ENCODE measurements around the gene HM13.
"Not testable (repeated sequence)": the region's sequence is repeated elsewhere in the genome, so short reads cannot be mapped to it uniquely, and the experiment has no call there.

HM13 gene

GRCh38 chr20:31568041-31568731, 53.9 kb downstream of the HM13 start:
- DNase-seq = no peak

DNA sequence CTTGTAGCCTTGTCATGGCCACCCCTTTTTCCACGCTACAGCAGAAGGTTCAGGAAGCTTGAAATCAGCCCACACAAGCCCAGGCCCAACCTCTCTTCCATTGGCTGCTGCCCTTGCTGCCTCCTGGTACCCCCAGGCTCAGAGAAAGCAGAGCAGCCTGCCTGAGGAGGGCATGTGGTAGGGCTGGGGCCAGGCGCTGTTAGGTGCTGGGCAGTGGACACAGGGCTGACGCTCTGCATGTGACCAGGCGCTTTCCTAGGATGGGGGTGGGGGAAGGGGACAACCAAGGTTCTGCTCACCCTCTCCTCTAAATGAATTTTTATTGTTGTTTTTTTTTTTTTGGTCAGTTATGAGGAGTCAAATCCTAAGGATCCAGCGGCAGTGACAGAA, 54.5 kb downstream of the HM13 start:
- no peak for DNase-seq

DNA sequence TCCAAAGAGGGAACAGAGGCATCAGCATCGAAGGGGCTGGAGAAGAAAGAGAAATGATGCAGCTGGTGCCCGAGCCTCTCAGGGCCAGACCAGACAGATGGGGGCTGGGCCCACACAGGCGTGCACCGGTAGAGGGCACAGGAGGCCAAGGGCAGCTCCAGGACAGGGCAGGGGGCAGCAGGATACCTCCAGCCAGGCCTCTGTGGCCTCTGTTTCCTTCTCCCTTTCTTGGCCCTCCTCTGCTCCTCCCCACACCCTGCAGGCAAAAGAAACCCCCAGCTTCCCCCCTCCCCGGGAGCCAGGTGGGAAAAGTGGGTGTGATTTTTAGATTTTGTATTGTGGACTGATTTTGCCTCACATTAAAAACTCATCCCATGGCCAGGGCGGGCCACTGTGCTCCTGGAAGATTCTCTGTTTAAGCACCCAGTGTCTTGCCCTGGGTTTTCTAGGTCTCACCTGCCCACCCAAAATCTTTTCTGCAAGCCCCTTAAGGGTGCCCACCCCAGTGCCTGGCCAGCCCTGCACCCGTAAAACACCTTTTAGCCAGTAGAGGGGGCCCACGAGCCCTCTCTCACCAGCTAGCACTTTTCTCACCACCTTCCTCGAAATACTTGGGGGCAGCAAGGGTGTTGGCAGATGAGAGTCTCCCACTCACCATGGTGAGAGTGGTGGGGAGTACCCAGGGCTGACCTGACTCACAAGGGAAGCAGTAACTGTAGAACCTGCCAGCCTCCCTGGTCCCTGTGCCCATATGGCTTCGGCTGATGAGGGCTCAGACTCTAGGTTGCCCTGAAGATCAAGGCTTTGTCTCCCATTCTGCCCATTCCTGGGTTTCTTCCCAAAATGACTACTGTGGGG, 55.1 kb downstream of the HM13 start:
- DNase-seq = peak; percentile 44 to 63 (median 51)

DNA sequence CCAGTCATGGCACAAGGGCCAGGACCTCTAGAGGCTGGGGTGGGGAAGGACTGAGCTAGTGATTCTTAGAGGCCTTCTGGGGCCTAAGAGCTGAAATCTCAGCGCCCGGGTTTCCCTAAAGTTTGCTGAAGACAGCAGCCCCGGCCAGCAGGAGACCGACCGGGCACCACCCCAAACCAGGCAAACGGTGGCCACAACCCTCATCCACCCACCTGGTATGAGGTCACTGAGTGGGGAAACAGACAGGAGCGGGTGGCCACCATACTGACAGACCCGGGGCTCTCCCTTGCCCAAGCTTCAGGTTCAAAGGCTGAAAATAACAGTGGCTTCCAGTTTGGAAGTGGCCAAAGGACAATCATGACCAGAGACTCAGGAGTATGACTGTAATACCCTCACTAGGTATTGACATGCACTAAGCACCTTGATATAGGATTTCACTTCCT, 55.8 kb downstream of the HM13 start:
- DNase-seq = peak; percentile 27 to 65 (median 58)

DNA sequence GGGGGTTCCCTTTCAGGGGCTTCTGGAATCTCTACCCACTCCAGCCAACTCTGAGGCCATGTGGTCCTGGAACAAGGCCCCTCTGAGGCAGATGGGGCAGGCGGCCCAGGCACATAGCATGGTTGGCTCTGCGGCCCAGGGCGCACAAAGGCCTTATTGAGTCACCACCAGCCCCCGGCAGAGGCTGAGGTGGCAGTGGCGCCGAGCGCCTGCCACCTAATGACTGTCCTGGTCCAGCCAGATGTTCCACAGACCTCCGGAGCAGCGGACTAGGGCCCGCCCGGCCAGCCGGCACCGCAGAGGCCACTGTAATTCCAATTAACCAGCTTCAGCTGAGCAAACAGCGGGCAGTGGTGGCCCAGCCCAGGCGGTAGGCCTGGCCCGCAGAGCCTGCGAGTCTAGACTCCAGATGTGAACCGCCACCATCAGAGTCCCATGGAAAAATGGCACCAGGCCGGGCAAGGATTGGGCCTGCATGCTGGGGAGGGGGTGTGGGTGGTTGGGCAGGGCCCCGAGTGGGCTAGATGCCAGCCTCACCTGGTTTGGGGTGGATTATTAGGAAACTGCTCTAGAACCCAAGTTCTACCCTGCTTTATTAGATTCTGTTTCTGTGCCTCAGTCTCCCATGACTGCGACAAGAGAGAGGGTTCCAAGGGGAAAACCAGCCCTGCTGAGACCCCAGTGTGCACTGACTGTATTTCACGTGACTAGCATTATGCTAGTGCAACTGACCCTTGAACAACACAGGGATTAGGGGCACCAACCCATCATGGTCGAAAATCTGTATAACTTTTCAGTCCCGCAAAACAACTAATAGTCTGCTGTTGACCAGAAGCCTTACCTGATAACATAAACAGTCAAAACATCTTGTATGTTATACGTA, 56.7 kb downstream of the HM13 start:
- no peak for DNase-seq

DNA sequence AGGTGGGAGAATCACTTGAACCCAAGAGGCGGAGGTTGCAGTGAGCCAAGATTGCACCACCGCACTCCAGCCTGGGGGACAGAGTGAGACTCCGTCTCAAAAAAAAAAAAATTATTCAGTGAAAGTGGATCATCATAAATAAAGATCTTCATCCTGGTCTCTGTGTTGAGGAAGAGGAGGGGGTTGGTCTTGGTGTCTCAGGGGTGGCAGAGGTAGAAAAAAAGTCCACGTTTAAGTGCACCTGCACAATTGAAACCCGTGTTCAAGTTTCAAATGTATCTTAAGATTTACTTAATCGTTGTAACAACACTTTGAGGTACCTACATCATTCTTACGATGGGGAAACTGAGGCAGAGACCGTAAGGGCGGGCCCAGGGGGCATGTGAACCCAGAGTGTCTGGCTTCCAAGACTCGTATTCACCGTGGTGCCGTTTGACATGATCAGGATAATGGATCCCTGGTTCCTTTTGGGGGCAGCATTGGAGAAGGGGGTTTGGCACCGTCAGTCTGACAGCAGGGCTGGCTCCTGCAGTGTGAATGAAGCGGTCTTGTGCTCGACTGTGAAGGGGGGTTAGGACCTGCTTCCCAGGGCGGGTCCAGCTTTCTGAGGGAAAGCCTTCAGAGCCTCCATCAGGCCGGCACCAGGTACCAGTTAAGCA, 57.9 kb downstream of the HM13 start:
- no peak for DNase-seq

DNA sequence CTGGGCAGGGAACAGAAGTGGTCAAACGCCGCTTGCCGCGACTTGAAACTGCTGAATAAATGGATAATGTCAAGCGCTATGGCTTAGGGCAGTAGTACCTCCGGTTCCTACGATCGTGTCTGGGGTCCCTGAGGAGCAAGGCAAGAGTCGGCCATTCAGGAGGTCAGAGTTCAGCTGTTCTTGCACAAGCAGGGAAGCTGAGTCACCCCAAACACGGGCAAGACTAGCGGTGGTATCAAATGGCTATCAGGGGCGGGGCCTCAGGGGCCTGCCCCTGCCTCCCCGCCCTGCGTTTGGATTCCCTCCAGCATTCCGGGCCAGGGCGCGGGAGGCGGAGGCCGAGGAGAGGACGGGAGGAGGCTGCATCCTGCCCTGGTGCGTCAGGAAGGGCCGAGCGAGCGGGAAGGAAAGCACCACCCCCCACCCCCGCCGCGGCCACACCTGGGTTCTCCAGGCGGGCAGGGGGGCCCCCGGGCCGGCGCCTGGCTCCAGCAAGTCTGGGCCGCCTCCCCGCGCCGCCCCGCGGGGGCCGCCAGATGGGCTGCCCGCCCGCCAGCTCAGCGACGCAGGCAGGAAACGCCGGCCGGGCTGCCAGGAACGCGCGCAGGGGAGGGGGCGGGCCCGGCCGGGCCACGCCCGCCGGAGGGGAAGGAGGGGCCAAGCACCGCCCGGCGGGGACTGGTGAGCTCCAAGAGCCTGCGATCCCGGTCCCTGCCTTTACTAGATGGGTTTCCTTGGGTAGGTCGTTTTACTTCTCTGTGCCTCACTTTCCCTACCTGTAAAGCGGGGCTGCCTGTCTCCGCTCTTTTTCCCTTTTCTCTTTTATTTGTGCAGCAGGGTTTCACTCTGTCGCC, 58.7 kb downstream of the HM13 start:
- DNase-seq = peak; percentile 96 to 97 (median 97)

- DNase-seq = no peak
These were observed 59.5 kb downstream of the HM13 start for GRCh38 chr20:31573555-31574321.

DNA sequence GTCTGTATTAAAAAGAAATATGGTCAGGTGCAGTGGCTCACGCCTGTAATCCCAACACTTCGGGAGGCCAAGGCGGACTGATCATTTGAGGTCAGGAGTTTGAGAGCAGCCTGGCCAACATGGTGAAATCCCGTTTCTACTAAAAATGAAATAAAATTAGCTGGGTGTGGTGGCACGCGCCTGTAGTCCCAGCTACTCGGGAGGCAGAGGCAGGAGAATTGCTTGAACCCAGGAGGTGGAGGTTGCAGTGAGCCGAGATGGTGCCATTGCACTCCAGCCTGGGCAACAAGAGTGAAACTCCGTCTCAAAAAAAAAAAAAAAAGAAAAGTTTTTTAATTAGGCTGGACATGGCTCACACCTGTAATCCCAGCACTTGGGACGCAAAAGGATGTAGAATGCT, 60.7 kb downstream of the HM13 start:
- DNase-seq = not testable (repeated sequence)

DNA sequence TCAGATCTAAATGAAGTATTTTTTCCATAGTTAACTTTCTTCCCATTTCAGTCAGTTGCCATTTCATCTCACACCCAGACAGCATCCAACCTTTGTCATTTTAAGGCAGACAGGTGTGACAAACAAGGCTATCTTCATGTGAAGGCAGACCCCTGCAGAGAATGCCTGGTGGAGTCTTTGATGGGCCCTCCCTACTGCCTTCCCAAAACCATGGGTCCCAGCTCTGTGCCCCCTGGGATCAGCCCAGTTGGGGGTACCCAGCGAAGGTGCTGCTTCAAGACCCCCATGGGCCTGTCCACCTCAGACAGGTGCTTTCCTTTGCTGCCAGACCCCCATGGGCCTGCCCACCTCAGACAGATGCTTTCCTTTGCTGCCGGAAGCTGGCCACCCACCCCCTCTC, 62.5 kb downstream of the HM13 start:
- DNase-seq = no peak

DNA sequence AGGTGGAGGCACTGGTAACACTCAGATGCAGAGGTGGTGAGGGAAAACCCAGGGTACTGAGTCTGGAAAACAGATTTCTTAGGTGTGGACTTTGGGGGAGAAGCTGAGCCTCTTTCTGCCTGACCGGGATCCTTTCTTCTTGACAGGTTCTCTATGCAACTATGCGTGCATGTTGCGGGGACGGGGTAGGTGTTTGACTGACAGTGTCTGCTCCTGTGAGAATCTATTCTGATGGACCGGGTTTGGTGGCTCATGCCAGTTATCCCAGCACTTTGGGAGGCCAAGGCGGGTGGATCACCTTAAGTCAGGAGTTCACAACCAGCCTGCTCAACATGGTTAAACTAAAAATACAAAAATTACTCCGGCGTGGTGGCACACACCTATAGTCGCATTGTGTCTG, 63.0 kb downstream of the HM13 start:
- DNase-seq = no peak

DNA sequence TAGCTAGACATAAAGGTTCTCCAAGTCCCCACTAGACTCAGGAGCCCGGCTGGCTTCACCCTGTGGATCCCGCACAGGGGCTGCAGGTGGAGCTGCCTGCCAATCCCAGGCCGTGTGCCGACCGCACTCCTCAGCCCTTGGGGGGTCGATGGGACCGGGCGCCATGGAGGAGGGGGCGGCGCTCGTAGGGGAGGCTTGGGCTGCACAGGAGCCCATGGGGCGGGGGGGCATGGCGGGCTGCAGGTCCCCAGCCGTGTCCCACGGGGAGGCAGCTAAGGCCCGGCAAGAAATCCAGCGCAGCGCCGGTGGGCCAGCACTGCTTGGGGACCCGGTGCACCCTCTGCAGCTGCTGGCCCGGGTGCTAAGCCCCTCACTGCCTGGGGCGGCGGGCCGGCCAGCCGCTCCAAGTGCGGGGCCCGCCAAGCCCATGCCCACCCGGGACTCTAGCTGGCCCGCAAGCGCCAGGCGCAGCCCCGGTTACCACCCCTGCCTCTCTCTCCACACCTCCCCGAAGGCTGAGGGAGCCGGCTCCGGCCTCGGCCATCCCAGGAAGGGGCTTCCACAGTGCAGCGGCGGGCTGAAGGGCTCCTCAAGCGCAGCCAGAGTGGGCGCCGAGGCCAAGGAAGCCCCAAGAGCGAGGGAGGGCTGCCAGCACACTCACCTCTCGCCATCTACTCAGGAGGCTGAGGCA, 64.4 kb downstream of the HM13 start:
- DNase-seq = no peak

DNA sequence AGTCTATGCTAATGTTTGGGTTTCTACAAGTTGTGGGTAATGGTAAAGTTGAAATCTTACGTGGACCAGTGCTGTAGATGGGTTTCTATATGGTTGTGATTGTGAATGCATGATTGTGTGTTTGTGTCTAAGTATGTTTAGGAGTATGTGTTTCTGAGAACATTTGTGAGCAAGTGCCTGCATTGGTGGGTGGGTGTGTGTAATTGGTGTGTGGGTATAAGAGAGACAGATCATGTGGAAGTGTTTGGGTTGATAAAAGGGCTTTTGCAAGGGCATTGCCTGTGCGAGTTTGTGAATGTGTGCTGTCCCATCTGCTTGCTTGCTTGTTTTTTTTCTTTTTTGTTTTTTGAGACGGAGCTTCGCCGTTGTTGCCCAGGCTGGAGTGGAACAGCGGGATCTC, 65.0 kb downstream of the HM13 start:
- no peak for DNase-seq

DNA sequence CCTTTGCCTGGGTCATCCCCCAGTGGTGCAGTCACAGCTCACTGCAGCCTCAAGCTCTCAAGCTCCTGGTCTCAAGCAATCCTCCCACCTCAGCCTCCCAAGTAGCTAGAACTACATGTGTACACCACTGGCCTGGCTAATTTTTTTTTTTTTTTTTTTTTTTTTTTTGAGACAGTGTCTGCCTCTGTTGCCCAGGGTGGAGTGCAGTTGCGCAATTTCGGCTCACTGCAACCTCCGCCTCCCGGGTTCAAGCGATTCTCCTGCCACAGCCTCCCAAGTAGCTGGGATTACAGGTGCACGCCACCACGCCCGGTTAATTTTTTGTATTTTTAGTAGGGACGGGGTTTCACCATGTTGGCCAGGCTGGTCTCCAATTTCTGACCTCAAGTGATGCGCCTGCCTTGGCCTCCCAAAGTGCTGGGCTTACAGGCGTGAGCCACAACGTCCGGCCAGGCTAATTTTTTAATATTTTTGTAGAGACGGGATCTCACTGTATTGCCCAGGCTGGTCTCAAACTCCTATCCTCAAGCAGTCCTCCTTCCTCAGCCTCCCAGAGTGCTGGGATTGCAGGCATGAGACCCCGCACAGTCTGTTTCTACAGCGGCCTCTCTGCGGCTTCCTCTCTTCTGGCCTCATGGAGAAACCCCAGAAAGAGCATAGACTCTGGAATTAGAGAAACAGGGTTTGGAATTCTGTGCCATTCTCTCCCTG, 65.9 kb downstream of the HM13 start:
- DNase-seq = not testable (repeated sequence)

- DNase-seq = no peak
These were observed 66.5 kb downstream of the HM13 start for GRCh38 chr20:31580706-31581105.

- no peak for DNase-seq
These were observed 67.1 kb downstream of the HM13 start for GRCh38 chr20:31581391-31581790.

DNA sequence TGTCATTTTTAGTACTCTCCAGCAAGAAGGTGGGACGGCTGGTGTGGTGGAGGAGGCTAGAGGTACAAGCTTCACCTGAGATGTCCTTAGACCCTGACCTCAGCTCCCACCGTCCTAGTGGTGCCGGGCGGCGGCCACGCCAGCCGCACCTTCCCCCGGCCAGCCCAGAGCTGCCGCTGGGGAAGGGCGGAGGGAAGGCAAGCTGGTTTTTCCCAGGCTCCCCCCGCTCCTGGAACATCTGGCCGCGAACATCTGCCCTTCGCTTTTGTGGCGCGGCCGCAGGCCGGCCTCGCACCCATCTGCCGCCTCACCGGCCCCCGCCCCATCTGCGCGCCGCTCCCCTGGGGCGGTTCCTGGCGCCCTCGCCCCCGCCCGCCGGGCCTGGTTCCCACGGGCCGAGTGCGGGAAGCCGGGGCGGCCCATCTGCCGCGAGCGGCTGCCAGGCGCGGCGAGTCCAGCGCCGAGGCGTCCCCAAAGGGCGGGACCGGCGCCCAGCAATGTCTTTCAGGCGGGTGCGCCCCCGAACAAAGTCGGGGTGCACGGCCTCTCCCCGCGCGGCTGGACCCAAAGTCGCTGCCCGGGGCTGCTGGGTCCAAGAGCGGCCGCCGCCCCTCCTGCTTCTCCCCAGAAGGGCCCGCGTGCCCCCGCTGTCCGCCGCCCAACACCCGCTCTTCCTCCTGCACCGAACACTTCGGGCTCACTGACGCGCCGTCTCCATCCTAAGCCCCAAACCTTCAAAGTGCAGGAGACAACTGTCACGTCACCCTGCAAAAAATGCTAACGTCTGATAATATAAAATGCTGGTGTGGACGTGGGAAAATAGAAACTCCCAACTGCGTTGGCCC, 73.5 kb downstream of the HM13 start:
- DNase-seq = peak; percentile 40 to 78 (median 46)

GRCh38 chr20:31590717-31591225, 76.5 kb downstream of the HM13 start:
- no peak for DNase-seq
